ENCODE results near the gene FBXO31. TPM values are rescaled to one million over a fixed set of nuclear protein-coding genes. Genes with fewer than 3 reads are reported as not detected.

The FBXO31 gene
- total RNA-seq, 1 experiment from 2014 or later: 40.4 TPM

- Mint-ChIP-seq H3K4me1 (ENCODE audit: low read depth, unreplicated experiment) (peaks cover 13% of the 10 kb centered on the region), H3K27me3 (ENCODE audit: unreplicated experiment) (peaks cover 66% of the 10 kb centered on the region), H3K9me3 (ENCODE audit: low read depth, unreplicated experiment) (no peaks in the 10 kb centered on the region), H3K27ac (ENCODE audit: unreplicated experiment) (no peak overlapping the region), H3K4me3 (ENCODE audit: low read depth, unreplicated experiment) (peak overlapping the region; percentile 57), H3K36me3 (ENCODE audit: insufficient read depth, unreplicated experiment) (no peaks in the 10 kb centered on the region)
- intact Hi-C loops (cut with micrococcal nuclease; ENCODE audit: unreplicated experiment): loop anchor here (1.0 to 2.0 kb wide), 2 partner anchors 75 to 714 kb away; no protein-coding TSS in a partner anchor
- DNase-seq: peak; percentile 90
- peak; percentile 93 for TF ChIP-seq CTCF (IDR thresholded peaks at IDR 0.05; ENCODE audit: unreplicated experiment)
- CTCF ChIA-PET: interaction anchor here (0.6 to 2.5 kb wide), 7 partner anchors 17 to 969 kb away, joined by 3 to 27 read pairs (median 5); no protein-coding TSS in a partner anchor
- BruUV-seq (replicated peaks): no TSS peak
Observed at GRCh38 chr16:87278191-87279093, 105.1 kb downstream of the FBXO31 start.

Other genes starting within 250 kb of the FBXO31 start
- 3.8 and 3.9 TPM in 2 replicates for gene C16orf95, start 66.4 kb downstream of the FBXO31 start, total RNA-seq (2022)
- gene MAP1LC3B, start 8.6 kb upstream of the FBXO31 start, total RNA-seq (2022): 70.3 and 71.5 TPM in 2 replicates
- 41.3 and 45.4 TPM in 2 replicates for gene ZCCHC14, start 109.2 kb upstream of the FBXO31 start, total RNA-seq (2022)
- 0.57 and 1.2 TPM in 2 replicates for gene JPH3, start 218.7 kb upstream of the FBXO31 start, total RNA-seq (2022)